Lower leg skin (tissue), 3 donors: Measurements from ENCODE around the gene RCAN3.

Experiments used
- POLR2A ChIP-seq, 2 donors: fragments of 450-650 bp; IDR thresholded peaks; one replicate each; pipeline ENCODE4 v1.6.1; 2016 to 2017; ENCODE audit warnings: antibody characterized with exemption in 2 of 2, mild to moderate bottlenecking in 1 of 2, moderate library complexity in 1 of 2
- TF ChIP-seq, protein P1 (sequence below), 3 donors: fragments of 450-650 bp; IDR thresholded peaks; one replicate each; pipeline ENCODE4 v1.5.1; 2016; ENCODE audit warnings: antibody characterized with exemption in 3 of 3, mild to moderate bottlenecking in 3 of 3, moderate library complexity in 2 of 3

DNA sequence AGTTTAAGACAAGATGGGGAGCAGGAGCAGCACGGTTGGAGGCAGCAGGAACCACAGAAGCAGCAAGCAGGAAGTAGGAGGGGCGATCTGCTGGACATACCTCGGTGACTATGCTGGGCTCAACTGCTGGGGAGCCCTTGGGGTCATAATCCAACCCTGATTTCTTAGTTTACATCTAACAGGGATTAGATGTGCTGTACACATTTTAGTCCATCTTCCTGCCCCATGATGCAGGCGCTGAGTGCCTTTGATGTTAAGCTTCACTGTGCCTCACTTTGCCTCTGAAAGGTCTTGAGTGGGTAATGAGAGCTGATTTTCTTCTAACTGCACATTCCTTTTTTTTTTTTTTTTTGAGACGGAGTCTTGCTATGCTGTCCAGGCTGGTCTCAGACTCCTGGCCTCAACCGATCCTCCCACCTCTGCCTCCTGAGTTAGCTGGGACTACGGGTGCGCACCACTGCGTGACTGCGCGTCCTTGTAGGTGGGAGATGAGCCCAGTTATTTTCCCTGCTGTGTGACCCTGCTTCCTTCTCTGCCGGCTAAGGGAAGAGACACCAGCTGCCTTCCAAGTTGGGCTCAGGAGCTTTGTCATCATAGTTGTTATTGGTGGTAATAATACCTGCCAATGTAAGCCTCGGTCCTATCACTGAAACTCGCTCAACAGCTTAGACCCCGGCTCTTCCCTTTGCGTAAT, 1.1 kb upstream of the RCAN3 start:
- TF ChIP-seq, protein P1, sequence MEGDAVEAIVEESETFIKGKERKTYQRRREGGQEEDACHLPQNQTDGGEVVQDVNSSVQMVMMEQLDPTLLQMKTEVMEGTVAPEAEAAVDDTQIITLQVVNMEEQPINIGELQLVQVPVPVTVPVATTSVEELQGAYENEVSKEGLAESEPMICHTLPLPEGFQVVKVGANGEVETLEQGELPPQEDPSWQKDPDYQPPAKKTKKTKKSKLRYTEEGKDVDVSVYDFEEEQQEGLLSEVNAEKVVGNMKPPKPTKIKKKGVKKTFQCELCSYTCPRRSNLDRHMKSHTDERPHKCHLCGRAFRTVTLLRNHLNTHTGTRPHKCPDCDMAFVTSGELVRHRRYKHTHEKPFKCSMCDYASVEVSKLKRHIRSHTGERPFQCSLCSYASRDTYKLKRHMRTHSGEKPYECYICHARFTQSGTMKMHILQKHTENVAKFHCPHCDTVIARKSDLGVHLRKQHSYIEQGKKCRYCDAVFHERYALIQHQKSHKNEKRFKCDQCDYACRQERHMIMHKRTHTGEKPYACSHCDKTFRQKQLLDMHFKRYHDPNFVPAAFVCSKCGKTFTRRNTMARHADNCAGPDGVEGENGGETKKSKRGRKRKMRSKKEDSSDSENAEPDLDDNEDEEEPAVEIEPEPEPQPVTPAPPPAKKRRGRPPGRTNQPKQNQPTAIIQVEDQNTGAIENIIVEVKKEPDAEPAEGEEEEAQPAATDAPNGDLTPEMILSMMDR (IDR thresholded peaks at IDR 0.05), result no peak
- TF ChIP-seq POLR2A (IDR thresholded peaks at IDR 0.05), result no peak
